HTR-8/SVneo (cell line): ENCODE measurements around the gene HCFC2.

Experiments used
- DNase-seq: peaks from one replicate; pipeline ENCODE4 v3.0.0; 2011; ENCODE audit warnings: low spot score, mixed read lengths; ENCODE audit not compliant: insufficient read length
- FAIRE-seq: peaks from 2 replicates; lab custom pipeline; 2011; peaks lifted over from hg19 to GRCh38; lab: Jason Lieb, UNC

The HCFC2 gene

GRCh38 chr12:104147346-104147745 lies 83.0 kb downstream of the HCFC2 start:
- no peak for FAIRE-seq
- DNase-seq: no peak

GRCh38 chr12:104150416-104150815 lies 86.1 kb downstream of the HCFC2 start:
- no peak for DNase-seq
- FAIRE-seq: no peak

DNA sequence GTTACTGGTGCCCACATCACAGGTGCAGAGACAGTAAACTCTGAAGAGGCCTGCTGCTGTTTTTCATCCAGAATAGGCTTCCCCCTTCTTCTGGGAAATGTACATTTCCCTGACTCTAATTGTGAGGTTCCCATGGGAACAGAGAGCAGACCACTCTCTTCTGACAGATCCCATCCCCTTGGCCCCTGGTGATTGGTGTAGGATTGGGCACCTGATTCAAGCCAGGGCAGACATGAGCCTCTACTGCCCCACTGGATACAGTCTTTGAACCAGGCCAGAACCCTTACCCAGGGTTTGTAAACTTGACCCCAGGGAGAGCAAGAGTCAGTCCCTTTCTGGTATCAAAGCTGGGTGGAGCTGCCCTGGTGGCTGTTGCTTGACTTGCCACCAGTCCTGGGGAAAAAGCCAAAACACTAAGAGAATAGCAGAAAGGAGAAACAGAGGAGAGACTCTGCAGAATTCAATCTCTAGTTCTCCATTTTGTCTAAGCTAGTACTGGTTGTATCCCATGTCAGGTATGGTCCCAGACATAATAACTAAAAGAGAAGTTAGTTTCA lies 88.4 kb downstream of the HCFC2 start:
- FAIRE-seq (no peak), DNase-seq (no peak)

GRCh38 chr12:104154286-104154685 lies 90.0 kb downstream of the HCFC2 start:
- FAIRE-seq: no peak

GRCh38 chr12:104154806-104155205 lies 90.5 kb downstream of the HCFC2 start:
- DNase-seq: no peak
- FAIRE-seq: no peak

More at GRCh38 chr12:104154286-104154685, 90.0 kb downstream of the HCFC2 start:
- no peak for DNase-seq
